GM06990 (cell line): ENCODE measurements around the gene IDH3B.

Experiments used
- DNase-seq: peaks from one replicate; pipeline ENCODE4 v3.0.0-alpha.2; 2011; ENCODE audit not compliant: insufficient read length; ENCODE audit errors: extremely low read depth
- H3K27me3 ChIP-seq: replicated peaks from 2 replicates; pipeline ENCODE4 v1.6.0; 2011; ENCODE audit warnings: low read length; ENCODE audit not compliant: control insufficient read depth, insufficient read depth
- H3K36me3 ChIP-seq: 2 replicates; pipeline ENCODE4 v1.5.1; 2011; ENCODE audit warnings: low read length; ENCODE audit not compliant: control insufficient read depth, insufficient read depth
- H3K4me3 ChIP-seq: replicated peaks from 2 replicates; pipeline ENCODE4 v1.5.1; 2011; ENCODE audit warnings: low read depth, mild to moderate bottlenecking, control low read depth, low read length
- TF ChIP-seq, protein P1 (sequence below): IDR thresholded peaks from 2 replicates; pipeline ENCODE4 v1.5.1; 2011; ENCODE audit warnings: low read length, control low read depth, mild to moderate bottlenecking, inconsistent platforms; ENCODE audit not compliant: insufficient read depth, poor library complexity, severe bottlenecking

The IDH3B gene

DNA sequence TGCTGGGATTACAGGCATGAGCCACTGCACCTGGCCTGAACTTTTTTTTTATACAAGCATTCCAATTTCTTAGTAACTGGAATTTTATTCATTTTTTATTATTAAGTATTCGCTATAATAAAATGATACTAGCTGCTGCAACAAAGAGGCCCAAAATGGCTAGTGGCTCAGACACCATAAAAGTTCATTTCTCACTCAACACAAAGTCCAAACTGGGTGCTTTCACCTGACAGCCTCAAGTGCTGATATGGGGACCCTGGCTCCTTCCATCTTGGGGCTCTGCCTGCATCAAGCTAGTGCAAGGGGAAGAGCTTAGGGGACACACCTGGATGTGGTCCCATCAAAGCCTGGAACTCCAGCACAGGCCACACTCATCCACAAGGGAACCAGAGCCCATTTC lies 23.8 kb downstream of the IDH3B start:
- no peak overlapping the region for H3K4me3 ChIP-seq
- DNase-seq, result no peak
- TF ChIP-seq, protein P1, sequence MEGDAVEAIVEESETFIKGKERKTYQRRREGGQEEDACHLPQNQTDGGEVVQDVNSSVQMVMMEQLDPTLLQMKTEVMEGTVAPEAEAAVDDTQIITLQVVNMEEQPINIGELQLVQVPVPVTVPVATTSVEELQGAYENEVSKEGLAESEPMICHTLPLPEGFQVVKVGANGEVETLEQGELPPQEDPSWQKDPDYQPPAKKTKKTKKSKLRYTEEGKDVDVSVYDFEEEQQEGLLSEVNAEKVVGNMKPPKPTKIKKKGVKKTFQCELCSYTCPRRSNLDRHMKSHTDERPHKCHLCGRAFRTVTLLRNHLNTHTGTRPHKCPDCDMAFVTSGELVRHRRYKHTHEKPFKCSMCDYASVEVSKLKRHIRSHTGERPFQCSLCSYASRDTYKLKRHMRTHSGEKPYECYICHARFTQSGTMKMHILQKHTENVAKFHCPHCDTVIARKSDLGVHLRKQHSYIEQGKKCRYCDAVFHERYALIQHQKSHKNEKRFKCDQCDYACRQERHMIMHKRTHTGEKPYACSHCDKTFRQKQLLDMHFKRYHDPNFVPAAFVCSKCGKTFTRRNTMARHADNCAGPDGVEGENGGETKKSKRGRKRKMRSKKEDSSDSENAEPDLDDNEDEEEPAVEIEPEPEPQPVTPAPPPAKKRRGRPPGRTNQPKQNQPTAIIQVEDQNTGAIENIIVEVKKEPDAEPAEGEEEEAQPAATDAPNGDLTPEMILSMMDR, result no peak
- H3K27me3 ChIP-seq, result no peaks in the 10 kb centered on the region
- no peaks in the 10 kb centered on the region; the same call in 1 of the 2 replicates for H3K36me3 ChIP-seq

DNA sequence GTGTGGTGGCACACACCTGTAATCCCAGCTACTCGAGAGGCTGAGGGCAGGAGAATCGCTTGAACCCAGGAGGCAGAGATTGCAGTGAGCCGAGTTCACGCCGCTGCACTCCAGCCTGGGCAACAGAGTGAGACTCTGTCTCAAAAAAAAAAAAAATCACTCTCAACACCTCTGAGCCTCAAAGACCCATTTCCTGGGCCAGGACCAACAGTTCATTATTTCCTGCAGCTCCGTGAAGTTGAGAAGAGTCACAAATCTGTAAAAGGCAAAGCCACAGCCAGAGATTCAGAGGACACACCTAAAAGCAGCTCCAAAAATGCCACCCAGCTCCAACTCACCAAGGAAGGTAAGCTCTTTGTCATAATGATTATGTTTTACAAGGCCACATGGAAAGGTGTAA lies 26.8 kb downstream of the IDH3B start:
- no peaks in the 10 kb centered on the region for H3K36me3 ChIP-seq
- no peaks in the 10 kb centered on the region; the same call in 1 of the 2 replicates for H3K27me3 ChIP-seq
- TF ChIP-seq, protein P1, result no peak
- no peak for DNase-seq
- H3K4me3 ChIP-seq, result no peak overlapping the region

DNA sequence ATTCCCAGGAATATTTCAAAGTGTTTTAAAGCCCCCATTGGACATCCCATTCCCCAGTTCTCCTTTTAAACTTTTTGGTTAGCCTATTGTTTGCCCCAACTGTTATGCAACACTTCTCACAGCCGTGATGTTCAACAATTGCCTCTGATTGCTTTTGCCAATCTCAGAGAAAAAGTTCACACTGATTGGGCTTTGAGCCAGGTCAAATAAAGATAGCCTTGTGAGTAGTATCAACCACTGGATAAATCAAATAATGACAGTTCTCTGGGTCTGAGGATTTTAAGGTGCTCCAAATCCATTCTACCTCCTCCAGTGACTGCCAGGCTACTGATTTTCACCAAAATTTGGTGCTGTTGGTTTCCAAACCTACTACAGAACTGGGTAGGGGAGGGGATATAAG lies 30.6 kb downstream of the IDH3B start:
- Histone ChIP-seq H3K27me3 (no peaks in the 10 kb centered on the region; the same call in 1 of the 2 replicates), H3K36me3 (no peaks in the 10 kb centered on the region), H3K4me3 (no peak overlapping the region)
- TF ChIP-seq, protein P1, result no peak
- DNase-seq, result no peak

DNA sequence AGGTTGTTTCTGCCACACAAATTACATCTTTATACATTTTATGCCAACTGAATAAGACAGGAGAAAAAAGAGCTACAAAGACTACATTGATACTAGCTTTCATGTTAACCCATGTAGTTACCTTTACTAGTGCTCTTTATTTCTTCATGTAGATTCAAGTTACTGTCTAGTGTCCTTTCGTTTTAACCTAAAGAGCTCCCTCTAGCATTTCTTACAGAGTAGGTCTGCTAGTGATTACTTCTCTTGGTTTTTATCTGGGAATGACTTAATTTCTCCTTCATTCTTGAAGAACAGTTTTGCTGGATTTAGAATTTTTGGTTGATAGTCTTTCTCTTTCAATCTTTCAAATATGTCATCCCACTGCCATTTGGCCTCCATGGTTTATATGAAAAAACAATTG lies 32.8 kb downstream of the IDH3B start:
- no peaks in the 10 kb centered on the region for H3K36me3 ChIP-seq
- no peak overlapping the region for H3K4me3 ChIP-seq
- TF ChIP-seq, protein P1, result no peak
- H3K27me3 ChIP-seq, result no peaks in the 10 kb centered on the region; the same call in 1 of the 2 replicates
- no peak for DNase-seq

DNA sequence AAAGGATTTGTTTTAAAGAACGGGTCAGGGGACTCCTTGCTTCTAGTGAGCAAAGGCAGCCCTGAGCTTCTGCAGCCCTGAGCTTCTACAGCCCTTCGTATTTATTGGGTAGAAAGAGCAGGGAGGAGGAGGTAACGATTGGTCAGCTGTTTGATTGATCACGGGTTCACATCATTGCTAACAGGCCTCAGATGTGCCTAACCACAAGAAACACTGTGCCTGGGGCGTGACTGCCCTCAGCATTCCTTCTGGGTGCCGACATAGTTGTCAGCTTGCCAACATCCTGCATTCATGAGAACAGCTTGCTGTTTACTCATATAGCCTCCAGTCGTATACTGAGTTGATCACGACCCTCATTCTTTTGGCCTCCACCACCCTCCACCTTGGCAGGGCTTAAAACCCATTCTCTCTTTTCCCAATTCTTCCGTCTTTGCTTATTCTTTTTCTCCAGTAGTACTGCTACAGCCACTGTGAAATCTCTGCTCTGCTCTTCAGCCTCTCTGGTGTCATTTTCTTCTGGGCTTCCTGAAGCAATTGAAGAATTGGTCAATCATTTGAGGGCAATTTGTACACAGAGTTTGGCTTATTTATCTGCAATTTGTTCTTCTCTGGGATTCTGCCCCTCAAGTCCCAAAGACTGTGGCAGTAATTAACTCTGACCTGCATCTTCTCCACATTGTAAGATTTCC lies 37.0 kb downstream of the IDH3B start:
- H3K36me3 ChIP-seq, result no peaks in the 10 kb centered on the region
- H3K4me3 ChIP-seq, result no peak overlapping the region
- TF ChIP-seq, protein P1, result no peak
- DNase-seq, result no peak
- H3K27me3 ChIP-seq, result no peaks in the 10 kb centered on the region
